Trophoblast cell (in vitro differentiated cells and primary cell): Measurements from ENCODE around the gene TWIST1.

ENCODE experiments used
- DNase-seq, 2 donors: peaks; one replicate each; pipeline ENCODE4 v3.0.0-alpha.2; 2016
- H2AFZ ChIP-seq: 2 replicates; pipeline ENCODE4 v1.6.1; 2013; ENCODE audit warnings: low read length, moderate library complexity, mild to moderate bottlenecking; ENCODE audit not compliant: insufficient read depth, poor library complexity
- H2AK5ac ChIP-seq: 2 replicates; pipeline ENCODE4 v1.6.1; 2013; ENCODE audit warnings: mild to moderate bottlenecking, low read length
- H2BK120ac ChIP-seq: 2 replicates; pipeline ENCODE4 v1.6.1; 2013; ENCODE audit warnings: low read length, mild to moderate bottlenecking, moderate library complexity; ENCODE audit not compliant: insufficient read depth, poor library complexity
- H2BK12ac ChIP-seq: 2 replicates; pipeline ENCODE4 v1.6.1; 2013; ENCODE audit warnings: mild to moderate bottlenecking, low read length, moderate library complexity
- H2BK5ac ChIP-seq: 2 replicates; pipeline ENCODE4 v1.6.1; 2013; ENCODE audit warnings: low read length, low read depth, moderate library complexity, mild to moderate bottlenecking; ENCODE audit not compliant: poor library complexity
- H3K14ac ChIP-seq: 2 replicates; pipeline ENCODE4 v1.6.1; 2013; ENCODE audit warnings: mild to moderate bottlenecking, low read length
- H3K18ac ChIP-seq: 2 replicates; pipeline ENCODE4 v1.6.1; 2013; ENCODE audit warnings: mild to moderate bottlenecking, low read length
- H3K23ac ChIP-seq: 2 replicates; pipeline ENCODE4 v1.6.1; 2013; ENCODE audit warnings: low read length
- H3K27ac ChIP-seq: 2 replicates; pipeline ENCODE4 v1.5.1; 2013; ENCODE audit warnings: low read depth, mild to moderate bottlenecking, inconsistent platforms, low read length, moderate library complexity
- H3K27me3 ChIP-seq: 2 replicates; pipeline ENCODE4 v1.6.1; 2013; ENCODE audit warnings: inconsistent platforms, mild to moderate bottlenecking, low read length, moderate library complexity; ENCODE audit not compliant: insufficient read depth
- H3K36me3 ChIP-seq, 2 experiments: 1 replicate in 1 of 2; 2 replicates in 1 of 2; pipeline ENCODE4 v1.6.1; 2013; ENCODE audit warnings: low read length in 2 of 2, mild to moderate bottlenecking in 2 of 2, moderate library complexity in 1 of 2; ENCODE audit not compliant: insufficient read depth in 2 of 2, control insufficient read depth in 1 of 2
- H3K4ac ChIP-seq: 2 replicates; pipeline ENCODE4 v1.6.1; 2013; ENCODE audit warnings: low read depth, mild to moderate bottlenecking, low read length, moderate library complexity
- H3K4me1 ChIP-seq, 2 experiments: 1 replicate in 1 of 2; 2 replicates in 1 of 2; pipeline ENCODE4 v1.6.1; 2013; ENCODE audit warnings: low read length in 2 of 2, mild to moderate bottlenecking in 2 of 2, moderate library complexity in 1 of 2; ENCODE audit not compliant: insufficient read depth in 2 of 2, control insufficient read depth in 1 of 2
- H3K4me2 ChIP-seq: 2 replicates; pipeline ENCODE4 v1.6.1; 2013; ENCODE audit warnings: inconsistent platforms, mild to moderate bottlenecking, low read length, moderate library complexity
- H3K4me3 ChIP-seq: 2 replicates; pipeline ENCODE4 v1.5.1; 2013; ENCODE audit warnings: mild to moderate bottlenecking, low read depth, low read length, inconsistent platforms
- H3K79me1 ChIP-seq: one replicate; pipeline ENCODE4 v1.6.1; 2013; ENCODE audit warnings: low read length
- H3K79me2 ChIP-seq: 2 replicates; pipeline ENCODE4 v1.6.1; 2013; ENCODE audit warnings: low read length, mild to moderate bottlenecking; ENCODE audit not compliant: control insufficient read depth, insufficient read depth, poor library complexity
- H3K9ac ChIP-seq: 2 replicates; pipeline ENCODE4 v1.6.1; 2013; ENCODE audit warnings: mild to moderate bottlenecking, low read length
- H3K9me3 ChIP-seq: 2 replicates; pipeline ENCODE4 v1.6.1; 2013; ENCODE audit warnings: low read depth, mild to moderate bottlenecking, control low read depth, inconsistent platforms, low read length; ENCODE audit not compliant: insufficient read depth
- H4K12ac ChIP-seq: 2 replicates; pipeline ENCODE4 v1.6.1; 2013; ENCODE audit warnings: low read depth, mild to moderate bottlenecking, low read length, moderate library complexity
- H4K8ac ChIP-seq: 2 replicates; pipeline ENCODE4 v1.6.1; 2013; ENCODE audit warnings: low read depth, mild to moderate bottlenecking, low read length, moderate library complexity
- H4K91ac ChIP-seq: one replicate; pipeline ENCODE4 v1.6.1; 2013; ENCODE audit warnings: low read depth, mild to moderate bottlenecking, low read length, moderate library complexity
- WGBS: extraction: QIAGEN DNeasy Blood & Tissue Kit; methylation state at CpG from one replicate; pipeline ENCODE4 v1.1.7; 2013; ENCODE audit warnings: missing lambda C conversion rate; ENCODE audit not compliant: insufficient read length, insufficient coverage; ENCODE audit errors: extremely low coverage; 5-methylcytosine and 5-hydroxymethylcytosine counted together

TWIST1 gene

GRCh38 chr7:19079066-19079465 is 38.4 kb downstream of the TWIST1 start:
- H3K23ac ChIP-seq: no peak overlapping the region
- H2BK12ac ChIP-seq: no peak overlapping the region
- H2AFZ ChIP-seq: no peak overlapping the region
- H3K9ac ChIP-seq: no peak overlapping the region
- H4K8ac ChIP-seq: no peak overlapping the region
- H3K18ac ChIP-seq: no peak overlapping the region
- no peak overlapping the region for H4K12ac ChIP-seq
- peaks cover 0 to 9% of the 10 kb centered on the region in 2 experiments for H3K4me1 ChIP-seq
- peak overlapping the region; percentile 57 for H2BK5ac ChIP-seq
- no peak overlapping the region for H4K91ac ChIP-seq
- peak; percentile 12 to 70 for DNase-seq
- H3K27me3 ChIP-seq: no peaks in the 10 kb centered on the region
- no peak overlapping the region for H3K27ac ChIP-seq
- no peaks in the 10 kb centered on the region for H3K36me3 ChIP-seq
- no peak overlapping the region for H3K4me3 ChIP-seq
- no CpG with 5 or more reads among the region's 4 CpGs for WGBS
- H3K4ac ChIP-seq: no peak overlapping the region
- no peaks in the 10 kb centered on the region for H3K9me3 ChIP-seq
- H3K79me1 ChIP-seq: peaks cover 3% of the 10 kb centered on the region
- no peak overlapping the region for H3K14ac ChIP-seq
- peak overlapping the region; percentile 3 for H3K4me2 ChIP-seq
- H2AK5ac ChIP-seq: no peak overlapping the region
- H2BK120ac ChIP-seq: peak overlapping the region; percentile 51
- no peaks in the 10 kb centered on the region for H3K79me2 ChIP-seq

- no peaks in the 10 kb centered on the region for H3K79me1 ChIP-seq
- DNase-seq: no peak
- no peak overlapping the region for H3K9ac ChIP-seq
- no peak overlapping the region for H2AFZ ChIP-seq
- no peak overlapping the region for H4K12ac ChIP-seq
- no peak overlapping the region for H3K4me3 ChIP-seq
- H3K4ac ChIP-seq: no peak overlapping the region
- H2BK12ac ChIP-seq: no peak overlapping the region
- H3K36me3 ChIP-seq: no peaks in the 10 kb centered on the region
- no peak overlapping the region for H3K14ac ChIP-seq
- H2AK5ac ChIP-seq: no peak overlapping the region
- no peak overlapping the region for H4K8ac ChIP-seq
- no peak overlapping the region for H2BK120ac ChIP-seq
- H3K27ac ChIP-seq: no peak overlapping the region
- no peak overlapping the region for H3K4me2 ChIP-seq
- H3K27me3 ChIP-seq: no peaks in the 10 kb centered on the region
- no peak overlapping the region for H2BK5ac ChIP-seq
- no peak overlapping the region for H3K18ac ChIP-seq
- no peak overlapping the region for H3K23ac ChIP-seq
- no peaks in the 10 kb centered on the region for H3K4me1 ChIP-seq
- peaks cover 3% of the 10 kb centered on the region for H3K9me3 ChIP-seq
- WGBS: no CpG with 5 or more reads among the region's 1 CpG
- no peak overlapping the region for H4K91ac ChIP-seq
- no peaks in the 10 kb centered on the region for H3K79me2 ChIP-seq
Observed at GRCh38 chr7:19069842-19070241, 47.6 kb downstream of the TWIST1 start.

GRCh38 chr7:19066170-19066569 is 51.3 kb downstream of the TWIST1 start:
- H3K27ac ChIP-seq: no peak overlapping the region
- no peak overlapping the region for H3K9ac ChIP-seq
- DNase-seq: peak in 1 of 2 donors; percentile 36
- H3K79me1 ChIP-seq: no peaks in the 10 kb centered on the region
- H4K8ac ChIP-seq: no peak overlapping the region
- no peak overlapping the region for H2AFZ ChIP-seq
- H2BK5ac ChIP-seq: no peak overlapping the region
- no peaks in the 10 kb centered on the region for H3K27me3 ChIP-seq
- no peak overlapping the region for H2BK120ac ChIP-seq
- no peak overlapping the region for H3K14ac ChIP-seq
- no peaks in the 10 kb centered on the region for H3K79me2 ChIP-seq
- no peak overlapping the region for H3K4me2 ChIP-seq
- H3K36me3 ChIP-seq: no peaks in the 10 kb centered on the region
- no peaks in the 10 kb centered on the region for H3K9me3 ChIP-seq
- no peak overlapping the region for H2BK12ac ChIP-seq
- no peak overlapping the region for H3K23ac ChIP-seq
- H3K4me1 ChIP-seq: no peaks in the 10 kb centered on the region
- no peak overlapping the region for H3K18ac ChIP-seq
- no peak overlapping the region for H3K4me3 ChIP-seq
- H4K12ac ChIP-seq: no peak overlapping the region
- H3K4ac ChIP-seq: no peak overlapping the region
- no CpG with 5 or more reads among the region's 2 CpGs for WGBS
- H4K91ac ChIP-seq: no peak overlapping the region
- no peak overlapping the region for H2AK5ac ChIP-seq
